MCF 10A (cell line): ENCODE measurements around the gene AGAP1. TPM values are rescaled to one million over a fixed set of nuclear protein-coding genes. Genes with fewer than 3 reads are reported as not detected.

Source experiments
- BruUV-seq: library from RNA; stranded (reverse); fragments of 400-500 nt; replicated peaks from 2 replicates; lab custom pipeline; 2021; lab: Mats Ljungman, UMichigan
- CTCF ChIA-PET: fragments of 300-600 bp; sonication (Branson Sonifier 250); formaldehyde crosslinking; extraction: SDS; loops from one replicate; lab custom pipeline; 2021; ENCODE audit warnings: antibody characterized with exemption, inconsistent platforms; lab: Yijun Ruan, JAX
- POLR2A ChIA-PET: fragments of 300-600, 350-650 bp; sonication (Branson Sonifier 250); formaldehyde crosslinking; extraction: SDS; loops from one replicate; lab custom pipeline; 2020; ENCODE audit warnings: antibody characterized with exemption, inconsistent platforms; lab: Yijun Ruan, JAX
- DNase-seq: peaks from one replicate; pipeline ENCODE4 v3.0.0-alpha.2; 2018; ENCODE audit not compliant: unreplicated experiment
- H3K27ac Mint-ChIP-seq: one replicate; pipeline ENCODE4 v1.8.0; 2022; ENCODE audit warnings: mild to moderate bottlenecking, low read depth, mixed read lengths; ENCODE audit not compliant: unreplicated experiment
- H3K27me3 Mint-ChIP-seq: one replicate; pipeline ENCODE4 v1.8.0; 2022; ENCODE audit warnings: mixed read lengths; ENCODE audit not compliant: insufficient read depth, unreplicated experiment
- H3K36me3 Mint-ChIP-seq: one replicate; pipeline ENCODE4 v1.8.0; 2022; ENCODE audit warnings: mild to moderate bottlenecking, moderate library complexity, mixed read lengths; ENCODE audit not compliant: insufficient read depth, unreplicated experiment
- H3K4me1 Mint-ChIP-seq: one replicate; pipeline ENCODE4 v1.8.0; 2022; ENCODE audit warnings: mixed read lengths; ENCODE audit not compliant: insufficient read depth, unreplicated experiment
- H3K4me3 Mint-ChIP-seq: one replicate; pipeline ENCODE4 v1.8.0; 2022; ENCODE audit warnings: mild to moderate bottlenecking, moderate library complexity, mixed read lengths; ENCODE audit not compliant: unreplicated experiment
- H3K9me3 Mint-ChIP-seq: one replicate; pipeline ENCODE4 v1.8.0; 2022; ENCODE audit warnings: mixed read lengths; ENCODE audit not compliant: unreplicated experiment
- intact Hi-C: fragments of 100-400 bp; cut with micrococcal nuclease; formaldehyde crosslinking; loops from 2 replicates; pipeline ENCODE4 v1.14.1; 2022
- total RNA-seq: library from RNA; stranded (reverse); gene quantifications from 2 replicates; pipeline ENCODE4 v1.2.3, GENCODE V29; 2022
- TF ChIP-seq, protein P1 (sequence below): fragments of 200-600 bp; IDR thresholded peaks from one replicate; pipeline ENCODE4 v1.8.0; 2022; ENCODE audit warnings: antibody characterized with exemption, mild to moderate bottlenecking; ENCODE audit not compliant: unreplicated experiment

Gene AGAP1
- total RNA-seq, 1 experiment from 2014 or later = 41.3 TPM

GRCh38 chr2:235855011-235855410 lies 361.2 kb downstream of the AGAP1 start:
- TF ChIP-seq, protein P1, sequence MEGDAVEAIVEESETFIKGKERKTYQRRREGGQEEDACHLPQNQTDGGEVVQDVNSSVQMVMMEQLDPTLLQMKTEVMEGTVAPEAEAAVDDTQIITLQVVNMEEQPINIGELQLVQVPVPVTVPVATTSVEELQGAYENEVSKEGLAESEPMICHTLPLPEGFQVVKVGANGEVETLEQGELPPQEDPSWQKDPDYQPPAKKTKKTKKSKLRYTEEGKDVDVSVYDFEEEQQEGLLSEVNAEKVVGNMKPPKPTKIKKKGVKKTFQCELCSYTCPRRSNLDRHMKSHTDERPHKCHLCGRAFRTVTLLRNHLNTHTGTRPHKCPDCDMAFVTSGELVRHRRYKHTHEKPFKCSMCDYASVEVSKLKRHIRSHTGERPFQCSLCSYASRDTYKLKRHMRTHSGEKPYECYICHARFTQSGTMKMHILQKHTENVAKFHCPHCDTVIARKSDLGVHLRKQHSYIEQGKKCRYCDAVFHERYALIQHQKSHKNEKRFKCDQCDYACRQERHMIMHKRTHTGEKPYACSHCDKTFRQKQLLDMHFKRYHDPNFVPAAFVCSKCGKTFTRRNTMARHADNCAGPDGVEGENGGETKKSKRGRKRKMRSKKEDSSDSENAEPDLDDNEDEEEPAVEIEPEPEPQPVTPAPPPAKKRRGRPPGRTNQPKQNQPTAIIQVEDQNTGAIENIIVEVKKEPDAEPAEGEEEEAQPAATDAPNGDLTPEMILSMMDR = no peak
- no TSS peak for BruUV-seq
- H3K4me3 Mint-ChIP-seq = no peak overlapping the region
- POLR2A ChIA-PET = interaction anchor here (1.1 kb wide), 1 partner anchor 15 kb away, joined by 3 read pairs; no protein-coding TSS in a partner anchor
- H3K27ac Mint-ChIP-seq = no peak overlapping the region
- no peaks in the 10 kb centered on the region for H3K9me3 Mint-ChIP-seq
- intact Hi-C loops = no loop called here
- CTCF ChIA-PET = interaction anchor here (0.6 to 1.2 kb wide), 3 partner anchors 10 to 109 kb away, joined by 4 read pairs; no protein-coding TSS in a partner anchor
- H3K27me3 Mint-ChIP-seq = no peaks in the 10 kb centered on the region
- DNase-seq = no peak
- no peaks in the 10 kb centered on the region for H3K36me3 Mint-ChIP-seq
- H3K4me1 Mint-ChIP-seq = peaks cover 5% of the 10 kb centered on the region

GRCh38 chr2:235856151-235856854 lies 362.5 kb downstream of the AGAP1 start:
- peaks cover 5% of the 10 kb centered on the region for H3K4me1 Mint-ChIP-seq
- CTCF ChIA-PET = interaction anchor here (1.2 kb wide), 1 partner anchor 9 kb away, joined by 4 read pairs; no protein-coding TSS in a partner anchor
- no peak overlapping the region for H3K27ac Mint-ChIP-seq
- no peaks in the 10 kb centered on the region for H3K9me3 Mint-ChIP-seq
- H3K27me3 Mint-ChIP-seq = no peaks in the 10 kb centered on the region
- intact Hi-C loops = no loop called here
- no peaks in the 10 kb centered on the region for H3K36me3 Mint-ChIP-seq
- TF ChIP-seq, protein P1 = no peak
- no TSS peak for BruUV-seq
- POLR2A ChIA-PET = interaction anchor here (1.1 kb wide), 1 partner anchor 16 kb away, joined by 3 read pairs; no protein-coding TSS in a partner anchor
- H3K4me3 Mint-ChIP-seq = no peak overlapping the region
- no peak for DNase-seq

- H3K4me3 Mint-ChIP-seq = no peak overlapping the region
- no peak overlapping the region for H3K27ac Mint-ChIP-seq
- H3K9me3 Mint-ChIP-seq = no peaks in the 10 kb centered on the region
- TF ChIP-seq, protein P1 = no peak
- intact Hi-C loops = no loop called here
- no TSS peak for BruUV-seq
- peaks cover 5% of the 10 kb centered on the region for H3K4me1 Mint-ChIP-seq
- no peak for DNase-seq
- POLR2A ChIA-PET = no interaction called here
- H3K36me3 Mint-ChIP-seq = peaks cover 2% of the 10 kb centered on the region
- no peaks in the 10 kb centered on the region for H3K27me3 Mint-ChIP-seq
- CTCF ChIA-PET = no interaction called here
These were observed 363.8 kb downstream of the AGAP1 start for GRCh38 chr2:235857598-235857997.

GRCh38 chr2:235858881-235859280 lies 365.0 kb downstream of the AGAP1 start:
- DNase-seq = no peak
- peaks cover 5% of the 10 kb centered on the region for H3K4me1 Mint-ChIP-seq
- H3K27me3 Mint-ChIP-seq = no peaks in the 10 kb centered on the region
- H3K27ac Mint-ChIP-seq = no peak overlapping the region
- CTCF ChIA-PET = no interaction called here
- TF ChIP-seq, protein P1 = no peak
- no peak overlapping the region for H3K4me3 Mint-ChIP-seq
- H3K36me3 Mint-ChIP-seq = peaks cover 4% of the 10 kb centered on the region
- intact Hi-C loops = no loop called here
- BruUV-seq = no TSS peak
- H3K9me3 Mint-ChIP-seq = no peaks in the 10 kb centered on the region
- POLR2A ChIA-PET = interaction anchor here (0.6 kb wide), 1 partner anchor 1289 kb away, joined by 4 read pairs; no protein-coding TSS in a partner anchor
